Activated CD8-positive, alpha-beta T cell treated with anti-CD3 and anti-CD28 coated beads for 36 hours (primary cell): Measurements from ENCODE around the gene FAM20C. TPM values are rescaled to one million over a fixed set of nuclear protein-coding genes. Genes with fewer than 3 reads are reported as not detected.

Experiments
- ATAC-seq: fragments of 200-7000 bp; cut with Tn5 transposase; one replicate; pipeline ENCODE4 v1.10.0; 2021; ENCODE audit warnings: mild to moderate bottlenecking, moderate library complexity
- CTCF ChIA-PET: fragments of 350-600 bp; sonication (Branson Sonifier 250); formaldehyde crosslinking; loops from one replicate; lab custom pipeline; 2021; ENCODE audit warnings: antibody characterized with exemption; lab: Charles Lee
- POLR2A ChIA-PET: fragments of 350-600 bp; sonication (Branson Sonifier 250); formaldehyde crosslinking; loops from one replicate; lab custom pipeline; 2021; ENCODE audit warnings: antibody characterized with exemption; lab: Charles Lee
- DNase-seq: peaks from one replicate; pipeline ENCODE4 v3.0.0-alpha.2; 2020
- H3K27ac Mint-ChIP-seq: one replicate; pipeline ENCODE4 v1.8.0; 2021; ENCODE audit warnings: mild to moderate bottlenecking, mixed read lengths
- H3K27me3 Mint-ChIP-seq: one replicate; pipeline ENCODE4 v1.8.0; 2021; ENCODE audit warnings: mixed read lengths
- H3K36me3 Mint-ChIP-seq: one replicate; pipeline ENCODE4 v1.8.0; 2021; ENCODE audit warnings: low read depth, mixed read lengths
- H3K4me1 Mint-ChIP-seq: one replicate; pipeline ENCODE4 v1.8.0; 2021; ENCODE audit warnings: low read depth, mixed read lengths
- H3K4me3 Mint-ChIP-seq: one replicate; pipeline ENCODE4 v1.8.0; 2021; ENCODE audit warnings: mild to moderate bottlenecking, moderate library complexity, mixed read lengths
- H3K9me3 Mint-ChIP-seq: one replicate; pipeline ENCODE4 v1.8.0; 2021; ENCODE audit warnings: mixed read lengths
- intact Hi-C: fragments of 100-400 bp; cut with micrococcal nuclease; formaldehyde crosslinking; loops from one replicate; pipeline ENCODE4 v1.10.0; 2022
- total RNA-seq, 2 experiments: library from RNA; stranded (reverse); gene quantifications; one replicate each; pipeline ENCODE4 v1.2.3, GENCODE V29; 2021
- TF ChIP-seq, protein P1 (sequence below): fragments of 200-600 bp; IDR thresholded peaks from one replicate; pipeline ENCODE4 v1.8.0; 2022; ENCODE audit warnings: antibody characterized with exemption, mild to moderate bottlenecking

FAM20C gene
- total RNA-seq, 2 experiments from 2014 or later = 0.29 to 1.1 TPM

DNA sequence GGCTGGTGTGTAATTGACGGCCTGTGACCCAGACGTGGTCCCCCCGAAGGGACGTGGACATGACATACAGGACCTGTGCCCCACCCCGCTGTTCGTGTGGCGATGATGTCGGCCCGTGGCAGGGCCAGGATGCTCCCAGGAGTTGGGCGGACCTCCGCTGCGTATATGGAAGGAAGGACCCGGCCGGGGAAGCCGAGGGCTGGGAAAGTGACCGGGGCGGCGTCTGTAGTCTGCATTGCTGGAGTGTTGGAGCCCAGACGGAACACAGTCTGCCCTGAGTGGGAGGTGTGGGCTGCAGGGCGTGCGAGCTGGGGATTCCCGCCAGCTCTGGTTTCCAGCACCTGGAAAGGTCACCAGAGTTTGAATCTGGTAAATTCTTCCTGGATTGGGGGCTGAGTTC is 52.6 kb downstream of the FAM20C start:
- H3K9me3 Mint-ChIP-seq = no peaks in the 10 kb centered on the region
- no peak overlapping the region for H3K27ac Mint-ChIP-seq
- TF ChIP-seq, protein P1, sequence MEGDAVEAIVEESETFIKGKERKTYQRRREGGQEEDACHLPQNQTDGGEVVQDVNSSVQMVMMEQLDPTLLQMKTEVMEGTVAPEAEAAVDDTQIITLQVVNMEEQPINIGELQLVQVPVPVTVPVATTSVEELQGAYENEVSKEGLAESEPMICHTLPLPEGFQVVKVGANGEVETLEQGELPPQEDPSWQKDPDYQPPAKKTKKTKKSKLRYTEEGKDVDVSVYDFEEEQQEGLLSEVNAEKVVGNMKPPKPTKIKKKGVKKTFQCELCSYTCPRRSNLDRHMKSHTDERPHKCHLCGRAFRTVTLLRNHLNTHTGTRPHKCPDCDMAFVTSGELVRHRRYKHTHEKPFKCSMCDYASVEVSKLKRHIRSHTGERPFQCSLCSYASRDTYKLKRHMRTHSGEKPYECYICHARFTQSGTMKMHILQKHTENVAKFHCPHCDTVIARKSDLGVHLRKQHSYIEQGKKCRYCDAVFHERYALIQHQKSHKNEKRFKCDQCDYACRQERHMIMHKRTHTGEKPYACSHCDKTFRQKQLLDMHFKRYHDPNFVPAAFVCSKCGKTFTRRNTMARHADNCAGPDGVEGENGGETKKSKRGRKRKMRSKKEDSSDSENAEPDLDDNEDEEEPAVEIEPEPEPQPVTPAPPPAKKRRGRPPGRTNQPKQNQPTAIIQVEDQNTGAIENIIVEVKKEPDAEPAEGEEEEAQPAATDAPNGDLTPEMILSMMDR = no peak
- POLR2A ChIA-PET = no interaction called here
- CTCF ChIA-PET = no interaction called here
- no peaks in the 10 kb centered on the region for H3K36me3 Mint-ChIP-seq
- DNase-seq = no peak
- H3K4me1 Mint-ChIP-seq = no peaks in the 10 kb centered on the region
- H3K27me3 Mint-ChIP-seq = peaks cover 4% of the 10 kb centered on the region
- ATAC-seq = no peak
- intact Hi-C loops = no loop called here
- H3K4me3 Mint-ChIP-seq = no peak overlapping the region

DNA sequence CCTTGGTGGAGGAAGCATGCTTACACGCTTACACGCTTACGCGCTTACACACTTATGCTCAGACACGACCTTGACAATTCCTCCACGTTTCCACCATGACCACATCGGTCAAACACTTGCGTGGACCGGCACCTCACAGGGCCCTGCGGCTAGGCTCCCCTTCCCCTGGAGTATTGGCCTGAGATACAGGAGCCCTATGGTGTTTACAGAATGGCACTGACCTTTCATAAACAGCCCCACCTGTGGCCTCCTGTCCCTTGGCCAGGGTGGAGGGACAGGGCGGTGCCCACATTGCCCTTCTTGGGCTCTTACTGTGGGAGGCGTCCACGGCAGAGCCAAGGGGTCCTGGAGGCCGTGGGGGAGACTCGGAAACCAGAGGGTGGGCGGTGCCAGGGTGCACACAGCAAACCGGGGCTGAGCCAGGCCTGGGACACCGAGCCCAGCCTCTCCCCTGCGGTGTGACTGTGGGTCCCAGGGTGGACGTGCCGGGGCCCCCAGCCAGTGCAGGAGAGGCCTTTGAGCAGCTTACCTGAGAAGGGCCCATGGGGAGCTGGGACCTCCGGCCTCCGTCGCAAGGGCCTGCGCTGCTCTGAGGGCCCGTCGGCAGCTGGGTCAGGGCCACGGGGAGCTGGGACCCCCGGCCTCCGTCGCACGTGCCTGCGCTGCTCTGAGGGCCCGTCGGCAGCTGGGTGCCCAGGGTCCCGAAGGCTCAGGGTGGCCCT is 53.4 kb downstream of the FAM20C start:
- no peak overlapping the region for H3K27ac Mint-ChIP-seq
- DNase-seq = no peak
- no peak for ATAC-seq
- intact Hi-C loops = no loop called here
- ChIA-PET POLR2A (no interaction called here), CTCF (no interaction called here)
- H3K36me3 Mint-ChIP-seq = no peaks in the 10 kb centered on the region
- TF ChIP-seq, protein P1 = no peak
- H3K9me3 Mint-ChIP-seq = no peaks in the 10 kb centered on the region
- H3K27me3 Mint-ChIP-seq = peaks cover 4% of the 10 kb centered on the region
- H3K4me1 Mint-ChIP-seq = no peaks in the 10 kb centered on the region
- no peak overlapping the region for H3K4me3 Mint-ChIP-seq

DNA sequence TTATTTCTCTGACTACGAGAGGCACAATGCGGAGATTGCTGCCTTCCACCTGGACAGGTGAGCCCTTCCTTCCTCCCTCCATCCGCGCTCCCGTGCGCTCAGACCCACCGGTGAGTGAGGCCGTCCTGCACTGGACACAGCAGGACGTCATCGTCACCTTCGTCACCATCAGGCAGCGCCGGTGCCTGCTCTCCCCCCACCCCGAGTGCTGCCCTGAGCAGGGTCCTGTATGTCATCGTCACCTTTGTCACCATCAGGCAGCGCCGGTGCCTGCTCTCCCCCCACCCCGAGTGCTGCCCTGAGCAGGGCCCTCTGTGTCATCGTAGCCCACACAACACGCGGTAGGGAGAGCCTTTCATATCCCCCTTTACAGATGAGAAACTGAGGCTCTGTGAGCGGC is 54.1 kb downstream of the FAM20C start:
- no peaks in the 10 kb centered on the region for H3K4me1 Mint-ChIP-seq
- no peaks in the 10 kb centered on the region for H3K36me3 Mint-ChIP-seq
- ATAC-seq = no peak
- H3K9me3 Mint-ChIP-seq = no peaks in the 10 kb centered on the region
- peaks cover 3% of the 10 kb centered on the region for H3K27me3 Mint-ChIP-seq
- TF ChIP-seq, protein P1 = no peak
- ChIA-PET POLR2A (no interaction called here), CTCF (no interaction called here)
- H3K4me3 Mint-ChIP-seq = no peak overlapping the region
- intact Hi-C loops = no loop called here
- no peak for DNase-seq
- H3K27ac Mint-ChIP-seq = no peak overlapping the region

DNA sequence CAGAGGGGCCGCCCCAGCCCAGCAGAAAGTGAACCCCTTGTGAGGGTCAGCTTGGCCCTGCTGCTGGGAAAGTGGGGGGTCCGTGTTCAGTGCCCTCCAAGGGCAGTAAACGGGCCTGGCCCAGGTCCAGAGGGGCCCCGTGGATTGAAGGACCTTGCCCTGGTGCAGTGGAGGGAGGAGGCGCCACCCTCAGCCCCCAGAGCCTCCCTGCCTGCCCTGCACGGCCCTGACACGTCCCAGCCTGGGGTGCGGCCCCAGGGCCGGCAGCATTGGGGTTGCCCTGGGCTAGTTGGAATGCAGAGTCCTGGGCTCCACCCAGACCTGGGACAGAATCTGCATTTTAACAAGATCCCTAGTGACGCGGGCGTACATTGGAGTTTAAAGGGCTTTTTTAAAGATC is 54.8 kb downstream of the FAM20C start:
- CTCF ChIA-PET = no interaction called here
- Mint-ChIP-seq H3K27me3 (no peaks in the 10 kb centered on the region), H3K9me3 (no peaks in the 10 kb centered on the region), H3K4me1 (no peaks in the 10 kb centered on the region), H3K27ac (no peak overlapping the region), H3K36me3 (no peaks in the 10 kb centered on the region), H3K4me3 (no peak overlapping the region)
- TF ChIP-seq, protein P1 = no peak
- DNase-seq (no peak), ATAC-seq (no peak)
- POLR2A ChIA-PET = no interaction called here
- intact Hi-C loops = no loop called here

DNA sequence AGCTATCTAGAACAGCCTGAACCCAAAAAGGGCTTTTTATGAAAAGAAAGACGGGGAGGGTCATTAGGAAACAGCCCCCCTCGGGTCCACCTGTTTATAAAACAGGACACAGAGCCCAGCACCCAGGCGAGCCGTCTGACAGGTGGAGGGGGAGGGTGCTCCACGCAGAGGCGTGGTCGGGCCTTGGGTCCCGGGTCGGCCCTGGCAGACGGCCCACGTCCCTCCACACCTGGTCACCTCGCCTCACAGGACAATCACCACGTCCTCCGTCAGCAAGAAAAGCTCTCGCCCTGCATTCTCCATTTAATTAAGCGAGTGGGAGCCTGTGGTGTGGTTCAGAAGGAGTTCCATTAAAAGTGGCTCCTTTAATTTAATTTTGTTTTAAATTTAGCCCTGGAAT is 55.3 kb downstream of the FAM20C start:
- Mint-ChIP-seq H3K4me1 (no peaks in the 10 kb centered on the region), H3K36me3 (no peaks in the 10 kb centered on the region), H3K27ac (no peak overlapping the region), H3K9me3 (no peaks in the 10 kb centered on the region), H3K4me3 (no peak overlapping the region), H3K27me3 (no peaks in the 10 kb centered on the region)
- ChIA-PET POLR2A (no interaction called here), CTCF (no interaction called here)
- ATAC-seq (no peak), DNase-seq (no peak)
- TF ChIP-seq, protein P1 = no peak
- intact Hi-C loops = no loop called here
